Stimulated activated CD4-positive, alpha-beta T cell treated with anti-CD3 and anti-CD28 coated beads, Interleukin-15, amount 100 ng/mL, for 24 hours (primary cell): ENCODE results near the gene TBC1D24.
"Not testable (repeated sequence)": the region's sequence is repeated elsewhere in the genome, so short reads cannot be mapped to it uniquely, and the experiment has no call there.

Experiments used
- DNase-seq: peaks from one replicate; pipeline ENCODE4 v3.0.0-alpha.2; 2020

Gene TBC1D24

GRCh38 chr16:2469399-2470233 is 5.3 kb upstream of the TBC1D24 start:
- peak; percentile 26 for DNase-seq

GRCh38 chr16:2470234-2470601 is 4.7 kb upstream of the TBC1D24 start:
- no peak for DNase-seq

- DNase-seq: peak; percentile 23
Observed at GRCh38 chr16:2470603-2471015, 4.3 kb upstream of the TBC1D24 start.

GRCh38 chr16:2471016-2471652 is 3.8 kb upstream of the TBC1D24 start, which contains the start of gene NTN3:
Gene NTN3, plus strand, starts transcription at chr16:2471297. Its CDS starts 405 bp downstream, at chr16:2471702.
- DNase-seq: peak; percentile 46

GRCh38 chr16:2471653-2472487 is 3.1 kb upstream of the TBC1D24 start:
- no peak for DNase-seq

- no peak for DNase-seq
Observed at GRCh38 chr16:2472488-2472864, 2.5 kb upstream of the TBC1D24 start.

GRCh38 chr16:2472885-2473445 is 2.0 kb upstream of the TBC1D24 start:
- DNase-seq: no peak

GRCh38 chr16:2473446-2473926 is 1.4 kb upstream of the TBC1D24 start:
- DNase-seq: peak; percentile 59

- peak; percentile 69 for DNase-seq
Observed at GRCh38 chr16:2473999-2474876, 689 bp upstream of the TBC1D24 start.

GRCh38 chr16:2475413-2476344 is 752 bp downstream of the TBC1D24 start:
- peak; percentile 58 for DNase-seq

GRCh38 chr16:2476345-2476720 is 1.4 kb downstream of the TBC1D24 start:
- DNase-seq: no peak

GRCh38 chr16:2476741-2477140 is 1.8 kb downstream of the TBC1D24 start:
- DNase-seq: no peak

GRCh38 chr16:2477327-2477726 is 2.4 kb downstream of the TBC1D24 start:
- DNase-seq: no peak

- DNase-seq: no peak
Observed at GRCh38 chr16:2478279-2478678, 3.4 kb downstream of the TBC1D24 start.

GRCh38 chr16:2479996-2480395 is 5.1 kb downstream of the TBC1D24 start:
- DNase-seq: not testable (repeated sequence)

GRCh38 chr16:2480948-2481347 is 6.0 kb downstream of the TBC1D24 start:
- no peak for DNase-seq

- no peak for DNase-seq
Observed at GRCh38 chr16:2481676-2482075, 6.7 kb downstream of the TBC1D24 start.

GRCh38 chr16:2482249-2482648 is 7.3 kb downstream of the TBC1D24 start:
- no peak for DNase-seq

GRCh38 chr16:2482708-2483534 is 8.0 kb downstream of the TBC1D24 start:
- no peak for DNase-seq
